ENCODE measurements around the gene NFKBIZ. TPM values are rescaled to one million over a fixed set of nuclear protein-coding genes. Genes with fewer than 3 reads are reported as not detected.

Gene NFKBIZ
- total and polyA plus RNA-seq, 2 donors (not counting 3 experiments of a cell fraction or from before 2014, with no cell fraction given), result 17.5 to 28.9 TPM

DNA sequence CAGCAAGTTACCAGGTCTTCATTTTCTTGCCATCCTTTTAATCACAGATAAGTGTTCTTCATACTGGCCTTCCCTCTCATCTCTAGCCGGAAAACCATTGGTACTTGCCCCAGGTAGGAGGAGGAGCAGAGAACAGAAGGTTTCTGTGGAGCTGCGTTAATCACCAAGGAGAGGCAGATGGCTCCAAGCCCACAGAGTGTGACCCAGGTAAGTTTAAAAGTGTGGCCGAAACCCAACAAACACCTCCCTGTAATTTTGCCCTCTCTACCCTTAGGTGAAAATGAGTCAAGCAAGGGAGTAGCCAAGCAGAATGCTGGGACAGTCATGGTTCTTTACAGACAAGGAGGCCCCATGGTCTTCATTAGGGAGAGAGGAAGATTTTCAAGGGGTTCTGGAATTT is 37.3 kb downstream of the NFKBIZ start:
- POLR2A ChIA-PET, result no interaction called here
- Histone ChIP-seq H2AFZ (ENCODE audit: low read depth, low read length) (no peak overlapping the region), H3K4me2 (ENCODE audit: insufficient read depth, low read length) (no peak overlapping the region), H3K27me3 (ENCODE audit: control insufficient read depth in 2 of 2, insufficient read depth in 2 of 2, low read length in 2 of 2) (no peaks in the 10 kb centered on the region), H3K9ac (replicated peaks; ENCODE audit: extremely low read depth, insufficient read depth, low read length) (no peak overlapping the region), H3K27ac (ENCODE audit: insufficient read depth, low read depth, low read length) (no peak overlapping the region), H3K9me1 (replicated peaks; ENCODE audit: control insufficient read depth, extremely low read depth, insufficient read depth, low read length) (no peaks in the 10 kb centered on the region), H3K9me3 (replicated peaks; ENCODE audit: control insufficient read depth, insufficient read depth, low read length) (no peaks in the 10 kb centered on the region), H3K4me1 (ENCODE audit: control insufficient read depth, extremely low read depth, insufficient read depth, low read length) (peaks cover 5% of the 10 kb centered on the region), H3K36me3 (ENCODE audit: control insufficient read depth in 2 of 2, extremely low read depth in 1 of 2, insufficient read depth in 2 of 2, low read length in 2 of 2) (no peaks in the 10 kb centered on the region), H3K4me3 (replicated peaks in 1 of 3; ENCODE audit: insufficient read depth in 1 of 3, low read depth in 1 of 3, low read length in 3 of 3) (no peak overlapping the region), H4K20me1 (replicated peaks; ENCODE audit: control insufficient read depth, extremely low read depth, insufficient read depth, low read length) (no peaks in the 10 kb centered on the region), H3K79me2 (ENCODE audit: control insufficient read depth, insufficient read depth, low read length) (no peaks in the 10 kb centered on the region)
- intact Hi-C loops (cut with micrococcal nuclease) (no loop called here), dilution Hi-C loops (cut with MboI; ENCODE audit: extremely low pct_ligation_motif_present, low sequenced_read_pairs) (no loop called here)
- no peak for FAIRE-seq
- no peak for DNase-seq (ENCODE audit: low read depth, low spot score)
- no peak for TF ChIP-seq EZH2 (IDR thresholded peaks at IDR 0.05; ENCODE audit: borderline replicate concordance, low read depth, low read length, severe bottlenecking)
- CTCF ChIA-PET, result interaction anchor here (0.8 kb wide), 1 partner anchor 339 kb away, joined by 3 read pairs; no protein-coding TSS in a partner anchor
- BruUV-seq (replicated peaks), result no TSS peak

DNA sequence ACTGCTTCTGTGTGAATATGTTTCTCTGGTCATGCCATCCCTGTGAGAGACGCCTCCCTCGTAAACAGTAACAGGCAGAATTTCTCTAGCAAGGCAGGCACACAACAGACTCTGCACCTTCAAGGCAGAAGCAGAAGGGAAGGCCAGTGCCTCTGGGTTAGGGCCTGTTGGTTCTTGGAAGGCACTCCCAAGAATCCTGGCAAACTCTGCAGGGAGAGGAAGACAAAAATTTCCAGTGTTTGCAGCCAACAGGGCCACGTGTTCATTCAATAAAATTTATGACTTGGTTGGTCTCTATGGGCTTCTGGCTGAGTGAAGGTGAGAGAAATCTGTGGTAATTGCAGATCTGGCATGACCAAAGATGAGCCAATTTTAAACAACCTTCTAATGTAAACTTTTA is 39.3 kb downstream of the NFKBIZ start:
- ChIA-PET POLR2A (no interaction called here), CTCF (no interaction called here)
- Histone ChIP-seq H3K27ac (ENCODE audit: insufficient read depth, low read depth, low read length) (no peak overlapping the region), H3K4me1 (ENCODE audit: control insufficient read depth, extremely low read depth, insufficient read depth, low read length) (peaks cover 8% of the 10 kb centered on the region), H3K4me2 (ENCODE audit: insufficient read depth, low read length) (no peak overlapping the region), H4K20me1 (replicated peaks; ENCODE audit: control insufficient read depth, extremely low read depth, insufficient read depth, low read length) (no peaks in the 10 kb centered on the region), H3K9me3 (replicated peaks; ENCODE audit: control insufficient read depth, insufficient read depth, low read length) (no peaks in the 10 kb centered on the region), H3K9ac (replicated peaks; ENCODE audit: extremely low read depth, insufficient read depth, low read length) (no peak overlapping the region), H3K9me1 (replicated peaks; ENCODE audit: control insufficient read depth, extremely low read depth, insufficient read depth, low read length) (no peaks in the 10 kb centered on the region), H3K4me3 (replicated peaks in 1 of 3; ENCODE audit: insufficient read depth in 1 of 3, low read depth in 1 of 3, low read length in 3 of 3) (no peak overlapping the region), H2AFZ (ENCODE audit: low read depth, low read length) (no peak overlapping the region), H3K79me2 (ENCODE audit: control insufficient read depth, insufficient read depth, low read length) (no peaks in the 10 kb centered on the region), H3K36me3 (ENCODE audit: control insufficient read depth in 2 of 2, extremely low read depth in 1 of 2, insufficient read depth in 2 of 2, low read length in 2 of 2) (no peaks in the 10 kb centered on the region), H3K27me3 (ENCODE audit: control insufficient read depth in 2 of 2, insufficient read depth in 2 of 2, low read length in 2 of 2) (no peaks in the 10 kb centered on the region)
- dilution Hi-C loops (cut with MboI; ENCODE audit: extremely low pct_ligation_motif_present, low sequenced_read_pairs), result no loop called here
- BruUV-seq (replicated peaks), result no TSS peak
- TF ChIP-seq MYC (IDR thresholded peaks at IDR 0.05; ENCODE audit: low read depth, low read length) (no peak), EZH2 (IDR thresholded peaks at IDR 0.05; ENCODE audit: borderline replicate concordance, low read depth, low read length, severe bottlenecking) (no peak), POLR2A (IDR thresholded peaks at IDR 0.05; ENCODE audit: low read depth, low read length) (no peak), JUN (IDR thresholded peaks at IDR 0.05; ENCODE audit: borderline replicate concordance, insufficient read depth, insufficient read length, low read depth) (no peak), POLR2AphosphoS5 (IDR thresholded peaks at IDR 0.05; ENCODE audit: insufficient read depth, low read depth, low read length) (no peak), FOS (IDR thresholded peaks at IDR 0.05; ENCODE audit: borderline replicate concordance, insufficient read depth, low read length) (no peak)
- TF ChIP-seq, protein P1, sequence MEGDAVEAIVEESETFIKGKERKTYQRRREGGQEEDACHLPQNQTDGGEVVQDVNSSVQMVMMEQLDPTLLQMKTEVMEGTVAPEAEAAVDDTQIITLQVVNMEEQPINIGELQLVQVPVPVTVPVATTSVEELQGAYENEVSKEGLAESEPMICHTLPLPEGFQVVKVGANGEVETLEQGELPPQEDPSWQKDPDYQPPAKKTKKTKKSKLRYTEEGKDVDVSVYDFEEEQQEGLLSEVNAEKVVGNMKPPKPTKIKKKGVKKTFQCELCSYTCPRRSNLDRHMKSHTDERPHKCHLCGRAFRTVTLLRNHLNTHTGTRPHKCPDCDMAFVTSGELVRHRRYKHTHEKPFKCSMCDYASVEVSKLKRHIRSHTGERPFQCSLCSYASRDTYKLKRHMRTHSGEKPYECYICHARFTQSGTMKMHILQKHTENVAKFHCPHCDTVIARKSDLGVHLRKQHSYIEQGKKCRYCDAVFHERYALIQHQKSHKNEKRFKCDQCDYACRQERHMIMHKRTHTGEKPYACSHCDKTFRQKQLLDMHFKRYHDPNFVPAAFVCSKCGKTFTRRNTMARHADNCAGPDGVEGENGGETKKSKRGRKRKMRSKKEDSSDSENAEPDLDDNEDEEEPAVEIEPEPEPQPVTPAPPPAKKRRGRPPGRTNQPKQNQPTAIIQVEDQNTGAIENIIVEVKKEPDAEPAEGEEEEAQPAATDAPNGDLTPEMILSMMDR (IDR thresholded peaks at IDR 0.05; ENCODE audit: extremely low read depth in 1 of 2, insufficient read depth in 1 of 2, low read depth in 1 of 2, low read length in 2 of 2), result no peak
- no peak for FAIRE-seq
- DNase-seq (ENCODE audit: low read depth, low spot score), result no peak
- intact Hi-C loops (cut with micrococcal nuclease), result no loop called here
